GM19324 (cell line): ENCODE data around the gene RHBDF2.
A peak's percentile ranks its signal among the peaks of the same experiment; 100 is the strongest.

Source experiments
- ATAC-seq: cut with Tn5 transposase; IDR thresholded peaks from one replicate; pipeline ENCODE4 v1.9.1; 2021; ENCODE audit warnings: mild to moderate bottlenecking, moderate library complexity; ENCODE audit not compliant: unreplicated experiment, low FRiP score

RHBDF2 gene

DNA sequence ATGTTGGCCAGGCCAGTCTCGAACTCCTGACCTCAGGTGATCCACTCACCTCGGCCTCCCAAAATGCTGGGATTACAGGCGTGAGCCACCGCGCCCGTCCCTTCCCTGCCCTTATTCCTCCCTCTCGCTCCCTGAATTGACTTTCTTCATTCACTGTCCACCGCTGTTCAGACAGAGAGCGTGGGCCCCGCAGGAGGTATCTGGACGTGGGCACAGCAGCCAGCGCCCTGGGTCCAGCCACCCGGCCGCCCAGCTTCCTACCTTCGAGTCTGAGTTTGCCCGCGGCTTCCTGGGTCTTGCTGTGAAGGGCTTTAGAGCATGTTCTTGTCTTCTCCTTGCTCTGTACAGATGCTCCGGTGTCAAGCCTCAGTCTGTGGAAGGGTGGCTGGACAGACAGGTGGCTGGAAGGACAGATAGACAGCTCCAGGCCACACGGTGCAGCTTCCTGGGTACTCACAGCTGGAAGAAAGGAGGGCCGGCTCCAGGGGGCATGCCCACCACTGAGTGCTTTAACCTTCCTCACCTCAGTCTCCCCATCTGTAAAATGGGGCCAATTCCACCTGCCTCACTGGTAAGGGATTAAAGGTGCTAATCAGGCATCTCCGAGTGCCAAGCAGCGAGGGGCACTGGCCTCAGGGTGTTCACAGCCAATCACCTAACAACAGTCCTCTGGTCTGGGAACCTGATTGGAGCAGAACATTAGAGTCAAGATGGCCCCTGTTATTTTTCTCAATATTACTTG is 13.6 kb downstream of the RHBDF2 start:
- ATAC-seq: no peak

DNA sequence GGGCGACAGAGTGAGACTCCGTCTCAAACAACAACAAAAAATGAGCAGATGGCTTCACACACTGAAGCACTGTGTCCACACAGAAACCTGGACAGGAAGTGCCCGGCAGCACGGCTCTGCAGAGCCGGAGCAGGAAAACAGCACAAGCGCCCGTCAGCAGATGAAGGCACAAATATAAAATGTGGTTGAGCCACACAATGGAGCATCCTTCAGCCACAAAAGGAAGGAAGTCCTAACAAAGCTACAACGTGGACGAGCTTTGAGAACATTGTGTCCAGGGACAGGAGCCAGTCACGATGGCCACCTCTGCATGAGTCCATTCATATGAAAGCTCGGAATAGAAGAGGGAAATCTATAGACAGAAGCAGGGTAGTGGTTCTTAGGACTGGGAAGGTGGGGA is 15.7 kb downstream of the RHBDF2 start:
- no peak for ATAC-seq

DNA sequence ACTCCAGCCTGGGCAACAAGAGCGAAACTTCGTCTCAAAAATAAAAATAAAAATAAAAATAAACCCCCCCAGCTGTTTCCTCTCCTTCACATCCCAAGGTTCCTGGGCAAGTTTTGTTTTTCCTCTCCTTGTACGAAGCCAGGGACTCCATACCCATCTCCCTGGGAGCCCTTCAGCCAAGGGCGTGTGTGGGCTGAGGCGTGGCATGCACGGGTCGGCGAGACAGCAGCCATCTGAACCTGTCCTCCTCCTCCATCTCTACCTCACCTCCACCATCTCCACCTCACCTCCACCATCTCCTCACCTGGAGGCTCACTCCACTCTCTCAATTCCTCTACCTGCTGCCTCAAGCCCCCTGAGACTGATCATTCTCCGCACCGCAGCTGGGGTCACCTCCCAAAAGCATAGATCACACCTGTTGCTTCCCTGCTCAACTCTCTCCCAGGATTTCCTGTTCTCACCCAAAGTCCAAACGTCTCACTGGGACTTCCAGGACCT is 16.9 kb downstream of the RHBDF2 start:
- no peak for ATAC-seq

DNA sequence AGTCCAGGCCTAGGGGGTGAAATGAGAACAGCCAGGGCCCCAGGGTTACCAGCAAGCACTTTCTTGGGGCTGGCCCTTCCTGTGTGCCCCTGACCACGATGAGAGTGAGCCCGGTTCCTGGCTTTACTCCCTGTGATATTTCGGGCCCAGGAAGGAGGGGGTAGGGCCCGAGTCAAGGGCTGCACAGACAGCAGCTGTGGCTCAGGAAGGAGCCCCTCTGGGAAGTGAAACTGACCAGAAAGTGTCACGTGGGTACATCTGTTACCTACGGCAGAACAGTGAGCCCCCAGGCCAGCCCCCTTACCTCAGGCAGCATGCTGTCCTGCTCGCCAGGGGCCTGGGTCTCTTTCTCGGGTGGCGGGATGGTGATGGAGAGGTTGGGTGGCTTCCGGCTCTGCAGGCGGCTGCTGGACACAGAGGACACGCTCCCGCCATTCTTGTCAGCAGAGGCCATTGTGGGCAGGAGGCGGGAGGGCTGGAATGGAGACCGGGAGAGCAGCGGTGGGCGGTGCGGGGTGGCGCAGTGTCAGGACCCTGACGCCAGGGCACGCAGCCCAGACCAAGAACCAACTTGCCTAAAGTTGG is 20.1 kb downstream of the RHBDF2 start:
- ATAC-seq: peak; percentile 67

DNA sequence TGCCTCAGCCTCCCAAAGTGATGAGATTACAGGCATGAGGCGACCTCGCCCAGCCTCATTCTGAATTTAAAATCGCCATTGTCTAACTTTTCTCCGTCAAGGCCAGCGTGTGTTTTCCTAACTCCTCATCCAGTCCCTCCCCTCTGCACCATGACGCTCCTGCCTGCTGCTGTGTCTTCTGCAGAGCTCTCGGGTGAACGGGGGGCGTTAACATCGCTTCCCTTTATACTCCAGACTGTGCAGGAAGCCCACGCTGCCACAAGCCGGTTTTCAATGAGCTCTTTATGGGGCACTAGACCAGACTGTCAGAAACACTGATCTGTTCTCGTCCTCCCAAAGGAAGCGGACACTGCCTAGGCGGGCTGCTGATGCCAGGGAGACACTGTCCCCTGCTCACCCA is 20.6 kb downstream of the RHBDF2 start:
- ATAC-seq: no peak

DNA sequence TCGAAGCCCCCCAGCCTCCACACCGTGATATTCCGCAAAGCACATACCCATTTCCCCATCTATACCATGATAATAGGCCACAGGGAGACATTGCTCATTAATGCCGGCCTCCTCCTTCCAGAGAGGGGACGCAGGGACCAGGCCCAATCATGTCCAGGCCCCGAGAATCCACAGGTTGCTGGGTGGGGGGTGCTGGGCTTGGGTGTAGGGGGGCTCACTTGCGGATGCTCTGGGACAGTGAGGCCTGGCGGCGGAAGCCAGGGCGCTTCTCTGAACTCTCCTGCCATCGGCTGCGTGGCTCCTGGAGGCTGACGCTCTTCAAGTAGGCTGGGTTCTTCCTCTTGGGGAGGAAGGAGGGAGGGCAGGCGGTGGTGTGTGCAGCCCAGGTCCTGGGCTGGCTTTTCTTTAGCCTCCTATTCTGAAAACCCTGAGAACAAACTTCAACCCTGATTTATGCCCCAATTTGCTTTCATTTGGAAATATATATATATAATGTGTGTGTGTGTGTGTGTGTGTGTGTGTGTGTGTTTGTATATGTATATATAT is 21.6 kb downstream of the RHBDF2 start:
- no peak for ATAC-seq

DNA sequence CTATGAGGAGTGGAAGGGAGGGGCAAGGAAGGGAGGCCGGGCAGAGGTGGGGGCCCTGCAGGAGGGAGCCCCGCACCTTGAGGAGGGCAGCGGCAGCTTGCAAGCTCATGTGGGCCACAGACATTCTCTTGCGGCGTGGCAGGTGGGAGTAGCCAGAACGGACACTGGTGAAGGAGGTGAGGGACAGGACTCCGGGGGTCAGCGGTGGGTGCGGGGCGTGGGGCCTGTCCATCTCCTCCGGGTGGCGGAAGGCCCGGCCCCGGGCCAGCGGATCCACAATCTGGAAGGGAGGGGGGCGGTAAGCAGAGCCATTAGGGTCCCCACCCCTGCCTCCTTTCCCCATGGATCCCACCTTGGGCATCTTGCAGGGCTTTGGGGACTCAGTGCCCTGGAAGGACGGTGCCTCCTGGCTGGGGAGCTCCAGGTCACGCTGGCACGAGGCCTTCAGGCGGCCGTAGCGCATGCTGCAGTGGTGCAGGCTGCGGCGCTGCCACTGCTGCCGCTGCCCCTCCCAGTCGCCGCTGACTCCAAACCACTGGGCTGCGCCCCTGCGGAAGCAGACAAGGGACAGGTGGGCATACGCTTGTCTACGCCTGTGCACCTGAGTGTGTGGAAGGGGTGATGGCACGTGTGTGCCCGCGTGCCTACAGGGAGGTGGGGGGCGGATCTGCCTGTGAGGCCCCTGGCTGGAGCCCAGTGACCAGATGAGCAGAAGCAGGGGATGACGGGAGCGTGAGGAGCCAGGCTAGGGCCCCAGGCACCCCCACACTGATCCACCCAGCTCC is 22.3 kb downstream of the RHBDF2 start:
- ATAC-seq: no peak

DNA sequence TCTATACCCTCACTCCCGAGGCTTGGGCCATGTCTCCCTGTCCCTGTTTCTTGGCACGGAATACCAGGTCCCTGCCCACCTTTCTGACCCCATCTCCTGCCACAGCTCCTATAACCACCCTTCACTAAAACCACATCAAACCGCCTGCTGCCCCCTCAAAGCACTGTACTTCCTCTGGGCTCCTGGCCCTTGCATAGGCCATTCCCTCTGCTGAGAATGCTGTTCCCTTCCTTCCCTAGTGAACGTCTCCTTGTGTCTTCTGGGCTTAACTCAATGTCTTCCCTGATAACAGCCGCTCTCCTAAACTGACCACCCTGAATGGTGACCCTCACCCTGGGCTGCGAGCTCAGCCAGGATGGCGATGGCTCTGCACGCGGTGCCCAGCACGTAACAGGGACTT is 23.1 kb downstream of the RHBDF2 start:
- ATAC-seq: no peak

DNA sequence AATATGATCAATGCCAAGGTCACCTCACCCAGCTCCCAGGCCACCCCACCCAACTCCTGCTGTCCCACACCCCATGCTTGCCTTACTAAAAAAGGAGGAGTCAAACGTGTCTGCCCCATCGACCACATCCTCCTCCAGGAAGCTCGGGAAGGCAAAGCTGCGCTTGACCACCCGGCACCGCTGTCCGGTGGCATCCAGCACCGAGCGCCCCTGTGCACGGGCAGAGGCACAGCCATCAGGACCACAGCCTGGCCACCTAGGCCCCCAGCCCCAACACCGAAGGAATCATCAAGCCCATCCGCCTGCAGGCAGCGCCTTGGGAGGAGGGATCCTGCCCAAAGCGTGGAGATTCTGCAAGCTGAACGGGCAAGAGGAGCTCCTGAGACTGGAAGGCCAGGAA is 23.6 kb downstream of the RHBDF2 start:
- ATAC-seq: no peak

DNA sequence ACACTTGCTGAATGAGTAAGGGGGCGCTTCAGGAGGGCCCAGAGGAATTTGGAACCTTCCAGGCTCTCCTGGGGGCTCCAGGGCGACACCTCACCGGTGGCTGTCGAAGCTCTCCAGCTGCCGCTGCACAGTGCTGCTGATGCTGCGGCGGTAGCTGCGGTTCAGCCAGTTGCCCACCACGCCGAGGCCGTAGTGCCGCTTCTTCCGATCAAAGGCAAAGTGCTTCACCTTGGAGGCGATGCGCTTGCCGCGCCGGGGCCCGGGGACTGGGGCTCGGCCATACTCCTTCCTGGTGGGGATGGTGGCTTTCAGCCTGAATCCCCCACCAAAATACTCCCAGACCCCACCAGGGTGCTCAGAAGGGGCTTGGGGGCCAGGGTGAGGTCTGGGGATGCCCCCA is 24.5 kb downstream of the RHBDF2 start:
- ATAC-seq: no peak

DNA sequence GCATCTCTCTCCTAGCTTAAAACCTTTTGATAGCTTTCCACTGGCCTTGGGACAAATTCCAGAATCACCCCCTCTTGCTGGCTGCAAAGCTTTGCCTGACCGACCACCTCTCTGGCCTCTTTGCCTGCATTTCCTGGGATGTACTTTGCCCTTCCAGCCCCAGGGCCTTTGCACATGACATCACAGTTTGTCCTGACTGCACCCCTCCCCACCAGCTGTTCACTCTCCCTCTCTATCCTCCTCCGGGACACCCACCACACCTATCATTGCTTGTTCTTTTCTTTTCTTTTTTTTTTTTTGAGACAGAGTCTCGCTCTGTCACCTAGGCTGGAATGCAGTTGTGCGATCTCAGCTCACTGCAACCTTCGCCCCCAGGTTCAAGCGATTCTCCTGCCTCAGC is 25.9 kb downstream of the RHBDF2 start:
- ATAC-seq: no peak

DNA sequence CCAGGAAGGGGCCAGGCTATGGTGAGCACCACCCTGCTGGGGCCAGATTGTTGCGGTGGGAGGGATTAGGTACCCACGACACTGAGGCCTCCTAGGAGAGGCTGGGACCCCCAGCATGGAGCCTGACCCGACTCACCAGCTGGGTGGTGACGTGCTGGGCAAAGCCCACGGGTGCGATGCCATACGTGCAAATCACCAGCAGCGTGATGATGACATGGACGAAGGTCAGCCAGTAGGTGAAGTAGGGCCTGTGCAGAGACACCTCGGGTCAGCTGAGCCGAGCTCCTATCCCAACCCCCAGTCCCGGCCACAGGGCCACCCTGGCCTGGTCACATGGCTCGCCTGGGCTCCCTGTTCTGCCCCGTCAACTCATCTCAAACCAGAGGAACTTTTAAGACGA is 26.3 kb downstream of the RHBDF2 start:
- no peak for ATAC-seq

DNA sequence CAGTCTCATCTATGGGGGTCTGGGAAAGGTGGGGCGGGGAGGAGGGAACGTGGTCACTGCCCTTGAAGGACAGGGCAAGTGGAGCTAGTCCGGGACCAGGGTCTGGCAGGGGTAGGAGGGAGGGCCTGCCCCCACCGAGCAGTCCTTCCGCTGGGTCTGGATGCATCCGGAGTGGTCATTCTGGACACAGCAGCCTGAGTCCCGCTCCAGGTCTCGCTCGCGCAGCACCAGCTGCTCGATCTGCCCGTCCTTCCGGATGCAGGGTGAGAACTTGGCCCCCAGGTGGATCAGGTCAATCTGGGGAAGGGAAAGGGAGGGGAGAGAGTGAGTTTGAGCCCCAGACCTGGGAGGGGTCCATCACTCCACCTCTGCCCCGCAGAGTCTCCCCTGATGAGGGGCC is 27.0 kb downstream of the RHBDF2 start:
- ATAC-seq: no peak

DNA sequence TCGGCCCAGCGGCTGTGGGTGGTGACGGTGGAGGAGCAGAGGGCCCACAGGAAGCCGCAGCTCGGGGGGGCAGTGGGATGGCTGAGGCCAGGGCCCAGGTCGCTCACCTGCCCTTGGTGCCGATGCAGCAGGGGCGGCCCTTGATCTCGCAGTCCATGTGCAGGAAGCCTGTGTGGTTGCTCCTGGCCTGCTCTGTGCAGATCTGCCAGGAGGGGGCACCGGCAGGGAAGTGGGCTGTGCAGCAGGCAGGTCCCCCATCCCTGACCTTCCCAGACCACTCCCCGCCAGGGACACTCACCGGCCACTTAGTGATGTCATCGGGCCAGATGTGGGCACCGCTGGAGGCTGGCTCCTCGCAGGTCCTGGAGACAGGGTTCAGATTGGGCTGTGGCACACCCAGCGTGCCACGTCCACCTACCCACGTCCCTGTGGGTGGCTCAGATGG is 27.7 kb downstream of the RHBDF2 start:
- no peak for ATAC-seq

DNA sequence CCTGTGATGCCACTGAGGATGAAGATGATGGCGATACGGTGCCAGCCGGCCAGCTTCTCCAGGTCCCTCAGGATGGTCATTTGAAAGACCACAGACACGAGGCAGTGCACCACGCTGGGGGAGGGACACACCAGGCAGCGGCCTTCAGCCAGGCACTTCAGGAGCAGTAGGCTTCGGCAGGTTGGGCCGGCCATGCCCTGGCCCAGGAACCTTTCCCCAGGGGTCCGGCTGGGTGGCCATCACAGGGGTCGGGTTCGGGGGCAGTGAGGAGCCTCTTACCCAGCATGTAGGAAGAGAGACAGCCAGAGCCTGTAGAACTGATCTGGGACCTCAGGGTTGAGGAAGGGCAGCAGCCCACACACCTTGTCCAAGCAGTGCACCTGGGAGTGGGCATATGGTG is 28.5 kb downstream of the RHBDF2 start:
- ATAC-seq: no peak

DNA sequence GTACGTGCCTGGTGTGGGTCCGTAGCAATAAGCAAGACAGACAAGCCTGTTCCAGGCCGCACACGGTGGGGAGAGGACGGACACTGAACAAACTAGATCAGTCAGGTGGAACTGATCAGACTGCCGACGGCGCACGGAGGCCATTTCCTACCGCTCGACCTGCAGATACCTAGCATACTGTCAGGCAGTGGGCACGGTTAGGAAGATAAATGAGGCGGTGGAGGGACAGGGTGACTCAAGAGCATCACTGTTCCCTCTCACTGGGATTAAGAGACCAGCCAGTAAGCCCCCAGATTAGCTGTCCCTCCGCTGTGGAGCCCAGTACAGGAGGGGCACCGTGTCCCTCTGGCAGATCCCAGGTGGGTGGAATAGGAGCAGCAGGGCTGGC is 29.0 kb downstream of the RHBDF2 start:
- ATAC-seq: no peak

DNA sequence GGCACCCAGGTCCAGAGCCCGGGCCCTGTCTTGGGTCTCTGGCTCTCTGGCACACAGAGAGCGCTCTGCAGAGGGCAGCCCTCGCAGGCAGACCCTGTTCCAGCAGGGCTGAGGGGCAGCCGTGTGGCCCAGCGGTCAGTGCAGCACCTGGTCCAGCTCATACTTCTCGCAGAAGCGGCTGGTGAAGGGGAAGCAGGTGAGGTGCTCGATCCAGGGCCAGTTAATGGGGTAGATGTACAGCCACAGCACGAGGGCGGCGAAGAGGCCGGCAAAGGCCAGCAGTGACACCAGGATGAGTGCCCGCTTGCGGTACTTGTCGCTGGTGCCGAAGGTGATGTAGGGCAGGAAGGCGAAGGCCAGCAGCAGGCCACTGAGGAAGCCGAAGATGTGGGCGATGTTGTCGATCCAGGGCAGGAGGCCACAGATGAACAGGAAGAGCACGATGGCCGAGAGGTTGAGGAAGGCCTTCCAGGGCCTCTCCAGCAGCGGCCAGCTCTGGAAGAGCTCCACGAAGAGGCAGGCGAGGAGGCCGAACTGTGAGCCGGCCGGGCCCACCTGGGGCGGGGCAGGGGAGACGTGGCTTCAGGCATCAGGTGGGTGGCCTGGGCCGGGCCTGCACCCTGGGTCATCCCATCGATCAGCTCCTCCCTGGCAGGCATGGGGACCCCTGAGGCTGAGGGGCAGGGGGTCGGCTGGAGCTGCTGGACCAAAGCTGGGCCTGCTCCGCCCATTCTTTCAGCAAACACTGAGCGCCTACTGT is 29.5 kb downstream of the RHBDF2 start:
- ATAC-seq: no peak

DNA sequence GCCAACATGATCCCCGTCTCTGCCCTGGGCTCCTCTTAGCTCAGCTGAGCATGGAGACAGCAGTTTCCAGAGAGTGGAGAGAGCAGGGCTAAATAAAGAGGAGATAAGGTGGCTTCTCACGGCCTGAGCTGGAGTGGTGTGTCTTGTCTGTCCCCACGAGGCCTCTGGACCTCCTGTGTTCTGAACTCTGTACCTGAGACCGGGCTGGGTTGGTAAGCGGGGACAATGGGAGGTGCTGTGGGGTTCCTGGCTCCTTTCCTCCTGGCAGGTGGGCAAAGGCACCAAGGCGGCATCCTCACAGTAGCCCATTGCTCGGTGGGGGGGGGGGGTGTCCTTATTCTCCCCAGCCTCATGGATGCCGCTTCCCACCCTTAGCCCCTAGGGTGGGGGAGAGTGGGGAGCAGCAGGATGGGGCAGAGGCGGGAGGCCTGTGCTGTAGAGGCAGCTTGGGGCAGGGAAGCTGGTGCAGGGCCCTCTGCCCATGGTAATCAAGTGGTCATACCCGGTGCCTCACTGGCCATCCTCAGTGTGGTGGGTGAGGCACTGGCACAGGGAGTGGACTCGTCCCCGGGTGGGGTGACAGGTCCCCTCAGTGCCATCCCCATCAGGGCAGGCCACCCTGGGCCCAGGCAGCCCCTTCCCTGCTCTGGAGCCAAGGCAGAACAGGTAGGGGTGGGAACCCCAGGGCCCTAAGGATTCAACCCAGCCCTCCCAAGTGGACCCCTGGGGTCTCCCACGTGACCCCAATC is 31.1 kb downstream of the RHBDF2 start:
- no peak for ATAC-seq

DNA sequence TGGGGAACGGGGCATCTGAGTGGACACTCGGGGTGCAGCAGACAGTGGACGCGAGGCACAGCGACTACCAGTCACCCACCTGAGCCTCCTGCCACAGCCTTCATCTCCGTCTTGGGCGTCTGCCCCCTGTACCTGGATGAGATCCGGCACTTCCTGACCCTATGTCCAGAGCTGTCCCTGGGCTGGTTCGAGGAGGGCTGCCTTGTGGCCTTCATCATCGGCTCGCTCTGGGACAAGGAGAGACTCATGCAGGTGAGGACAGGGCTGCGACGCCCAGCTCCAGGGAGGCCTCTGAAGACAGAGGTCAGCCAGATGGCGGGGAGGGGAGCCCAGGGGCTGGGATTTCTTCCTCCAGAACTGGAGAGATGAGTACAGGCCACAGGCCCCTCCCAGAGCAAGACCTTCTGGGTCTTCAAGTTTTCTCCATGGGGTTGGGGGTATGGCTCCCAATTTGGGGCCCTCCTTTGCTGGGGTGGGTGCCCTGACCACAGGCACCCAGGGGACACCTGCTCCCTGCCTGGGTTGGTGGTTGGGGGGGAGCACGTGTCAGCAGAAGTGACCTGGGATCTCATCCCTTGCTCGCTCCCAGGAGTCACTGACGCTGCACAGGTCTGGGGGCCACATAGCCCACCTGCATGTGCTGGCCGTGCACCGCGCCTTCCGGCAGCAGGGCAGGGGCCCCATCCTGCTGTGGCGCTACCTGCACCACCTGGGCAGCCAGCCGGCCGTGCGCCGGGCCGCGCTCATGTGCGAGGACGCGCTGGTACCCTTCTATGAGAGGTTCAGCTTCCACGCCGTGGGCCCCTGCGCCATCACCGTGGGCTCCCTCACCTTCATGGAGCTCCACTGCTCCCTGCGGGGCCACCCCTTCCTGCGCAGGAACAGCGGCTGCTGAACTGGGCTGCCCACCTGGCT is 31.9 kb downstream of the RHBDF2 start:
- ATAC-seq: no peak
